Panc1 (cell line): Measurements from ENCODE around the gene MGAT1.

Experiments used
- CTCF ChIP-seq: fragments of 450-650 bp; IDR thresholded peaks from 2 replicates; pipeline ENCODE4 v1.5.1; 2017; ENCODE audit warnings: mild to moderate bottlenecking
- POLR2AphosphoS5 ChIP-seq: IDR thresholded peaks from 2 replicates; pipeline ENCODE4 v1.6.1; 2012; ENCODE audit warnings: mild to moderate bottlenecking, low read depth, low read length, moderate library complexity
- TCF7L2 ChIP-seq: IDR thresholded peaks from 2 replicates; pipeline ENCODE4 v1.6.1; 2011; ENCODE audit warnings: mild to moderate bottlenecking, low read depth, low read length, inconsistent platforms

GRCh38 chr5:180777475-180777874, 25.1 kb downstream of the MGAT1 start:
- no peak for TF ChIP-seq CTCF
- TF ChIP-seq TCF7L2 = no peak
- TF ChIP-seq POLR2AphosphoS5 = no peak
